HG03558 (cell line): Measurements from ENCODE around the gene CBFA2T3.

Experiments
- ATAC-seq: cut with Tn5 transposase; IDR thresholded peaks from one replicate; pipeline ENCODE4 v1.9.1; 2021; ENCODE audit warnings: moderate number of reproducible peaks; ENCODE audit not compliant: unreplicated experiment; ENCODE audit errors: extremely low read depth

The CBFA2T3 gene

GRCh38 chr16:88835383-88835782, 141.6 kb downstream of the CBFA2T3 start:
- ATAC-seq = no peak

GRCh38 chr16:88834670-88835069, 142.3 kb downstream of the CBFA2T3 start:
- ATAC-seq = no peak

GRCh38 chr16:88833086-88833485, 143.9 kb downstream of the CBFA2T3 start:
- ATAC-seq = no peak

- ATAC-seq = no peak
Measured at GRCh38 chr16:88831838-88832237, 145.2 kb downstream of the CBFA2T3 start.

GRCh38 chr16:88830783-88831182, 146.2 kb downstream of the CBFA2T3 start:
- ATAC-seq = no peak

- no peak for ATAC-seq
Measured at GRCh38 chr16:88830258-88830657, 146.7 kb downstream of the CBFA2T3 start.

GRCh38 chr16:88828711-88829110, 148.3 kb downstream of the CBFA2T3 start:
- ATAC-seq = no peak

GRCh38 chr16:88827727-88828126, 149.3 kb downstream of the CBFA2T3 start:
- ATAC-seq = no peak

GRCh38 chr16:88826070-88826840, 150.8 kb downstream of the CBFA2T3 start:
- ATAC-seq = no peak

GRCh38 chr16:88825146-88825545, 151.9 kb downstream of the CBFA2T3 start:
- ATAC-seq = no peak
